Amniotic epithelial cell (primary cell): ENCODE results near the gene ZSWIM1.
A peak's percentile ranks its signal among the peaks of the same experiment; 100 is the strongest.
"Not testable (repeated sequence)": the region's sequence is repeated elsewhere in the genome, so short reads cannot be mapped to it uniquely, and the experiment has no call there.

Experiments used
- DNase-seq: peaks from one replicate; pipeline ENCODE4 v3.0.0-alpha.2; 2010; ENCODE audit warnings: low read depth

Gene ZSWIM1

GRCh38 chr20:45931680-45932079 lies 50.7 kb downstream of the ZSWIM1 start:
- not testable (repeated sequence) for DNase-seq

- DNase-seq: peak; percentile 80
Observed at GRCh38 chr20:45933266-45934045, 52.4 kb downstream of the ZSWIM1 start.

GRCh38 chr20:45934046-45934585 lies 53.1 kb downstream of the ZSWIM1 start:
- no peak for DNase-seq
